Measurements from ENCODE around the gene NLGN1. TPM values are rescaled to one million over a fixed set of nuclear protein-coding genes. Genes with fewer than 3 reads are reported as not detected.

The NLGN1 gene
- total RNA-seq, 1 donor from 2014 or later = 34.8 TPM

DNA sequence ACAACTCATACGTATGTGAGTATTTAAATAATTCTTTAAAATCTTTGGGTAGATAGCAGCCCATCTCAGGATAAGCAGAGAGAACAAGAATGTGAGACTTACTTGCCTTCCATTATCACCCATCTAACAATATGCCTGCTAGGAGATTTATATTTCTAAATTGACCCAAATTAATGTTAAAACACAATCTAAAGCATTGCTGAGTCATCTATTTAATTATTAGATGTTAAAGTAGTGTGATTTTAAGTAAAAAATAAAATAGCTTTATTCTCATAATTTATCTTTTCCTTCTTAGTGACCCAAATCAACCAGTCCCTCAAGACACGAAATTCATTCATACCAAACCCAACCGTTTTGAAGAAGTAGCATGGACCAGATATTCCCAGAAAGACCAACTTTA lies 882.6 kb downstream of the NLGN1 start:
- no peaks in the 10 kb centered on the region for H3K36me3 ChIP-seq
- Mint-ChIP-seq H3K27me3 (ENCODE audit: insufficient read depth, low read depth) (no peaks in the 10 kb centered on the region), H3K4me1 (peaks cover 1% of the 10 kb centered on the region), H3K4me3 (no peak overlapping the region), H3K9me3 (no peaks in the 10 kb centered on the region), H3K36me3 (peaks cover 3% of the 10 kb centered on the region), H3K27ac (no peak overlapping the region)
- TF ChIP-seq EZH2phosphoT487 (IDR thresholded peaks at IDR 0.05) = no peak
- no peak for TF ChIP-seq EZH2 (IDR thresholded peaks at IDR 0.05)
- TF ChIP-seq, protein P1, sequence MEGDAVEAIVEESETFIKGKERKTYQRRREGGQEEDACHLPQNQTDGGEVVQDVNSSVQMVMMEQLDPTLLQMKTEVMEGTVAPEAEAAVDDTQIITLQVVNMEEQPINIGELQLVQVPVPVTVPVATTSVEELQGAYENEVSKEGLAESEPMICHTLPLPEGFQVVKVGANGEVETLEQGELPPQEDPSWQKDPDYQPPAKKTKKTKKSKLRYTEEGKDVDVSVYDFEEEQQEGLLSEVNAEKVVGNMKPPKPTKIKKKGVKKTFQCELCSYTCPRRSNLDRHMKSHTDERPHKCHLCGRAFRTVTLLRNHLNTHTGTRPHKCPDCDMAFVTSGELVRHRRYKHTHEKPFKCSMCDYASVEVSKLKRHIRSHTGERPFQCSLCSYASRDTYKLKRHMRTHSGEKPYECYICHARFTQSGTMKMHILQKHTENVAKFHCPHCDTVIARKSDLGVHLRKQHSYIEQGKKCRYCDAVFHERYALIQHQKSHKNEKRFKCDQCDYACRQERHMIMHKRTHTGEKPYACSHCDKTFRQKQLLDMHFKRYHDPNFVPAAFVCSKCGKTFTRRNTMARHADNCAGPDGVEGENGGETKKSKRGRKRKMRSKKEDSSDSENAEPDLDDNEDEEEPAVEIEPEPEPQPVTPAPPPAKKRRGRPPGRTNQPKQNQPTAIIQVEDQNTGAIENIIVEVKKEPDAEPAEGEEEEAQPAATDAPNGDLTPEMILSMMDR (IDR thresholded peaks at IDR 0.05) = no peak
- H3K4me1 ChIP-seq = no peaks in the 10 kb centered on the region
- H3K79me2 ChIP-seq (ENCODE audit: low read depth) = no peaks in the 10 kb centered on the region
- H3K9ac ChIP-seq = no peak overlapping the region
- H3K27me3 ChIP-seq = no peaks in the 10 kb centered on the region
- H4K20me1 ChIP-seq (ENCODE audit: low read depth) = no peaks in the 10 kb centered on the region
- no peaks in the 10 kb centered on the region for H3K9me3 ChIP-seq (ENCODE audit: low read depth)
- H3K27ac ChIP-seq = no peak overlapping the region
- H3F3A ChIP-seq (ENCODE audit: low read depth) = no peaks in the 10 kb centered on the region
- no peak overlapping the region for H3K4me3 ChIP-seq
- no peak overlapping the region for H3K4me2 ChIP-seq
- DNase-seq (ENCODE audit: low spot score) = no peak
- H2AFZ ChIP-seq (replicated peaks) = no peak overlapping the region

DNA sequence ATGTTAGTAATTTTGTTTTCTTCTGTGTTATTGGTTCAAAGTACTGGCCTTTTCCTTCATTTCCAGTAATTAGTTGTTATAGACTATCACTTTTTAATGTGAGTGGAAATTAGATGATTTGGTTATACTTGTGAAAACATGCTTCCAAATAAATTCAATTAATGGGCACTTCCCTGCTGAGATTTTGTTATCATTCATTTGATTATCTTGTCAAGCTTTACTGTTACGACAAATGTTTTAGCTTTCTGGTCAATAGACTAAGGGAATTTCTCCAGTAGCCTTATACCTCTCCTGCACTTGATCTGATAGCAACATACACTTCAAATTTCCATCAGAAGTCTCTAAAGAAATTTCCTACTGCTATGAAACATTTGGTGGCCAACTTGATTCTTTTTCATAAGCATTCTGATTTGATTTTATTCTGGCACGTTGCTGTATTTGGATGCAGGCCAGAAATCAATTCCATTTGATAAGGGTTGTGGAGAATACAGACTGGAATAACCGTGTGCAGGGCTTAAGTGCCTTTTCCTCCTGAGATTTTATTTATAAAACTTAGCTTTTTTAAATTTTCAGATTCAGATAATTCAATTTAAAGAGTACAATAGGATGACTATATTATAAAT lies 887.8 kb downstream of the NLGN1 start:
- Histone ChIP-seq H4K20me1 (ENCODE audit: low read depth) (no peaks in the 10 kb centered on the region), H3K4me3 (no peak overlapping the region), H3K4me2 (no peak overlapping the region), H3F3A (ENCODE audit: low read depth) (no peaks in the 10 kb centered on the region), H3K9ac (no peak overlapping the region), H3K27me3 (no peaks in the 10 kb centered on the region), H3K79me2 (ENCODE audit: low read depth) (no peaks in the 10 kb centered on the region), H3K4me1 (peaks cover 7% of the 10 kb centered on the region), H3K36me3 (no peaks in the 10 kb centered on the region), H2AFZ (replicated peaks) (no peak overlapping the region), H3K27ac (no peak overlapping the region), H3K9me3 (ENCODE audit: low read depth) (no peaks in the 10 kb centered on the region)
- no peak for DNase-seq (ENCODE audit: low spot score)
- H3K4me1 Mint-ChIP-seq = peaks cover 11% of the 10 kb centered on the region
- H3K9me3 Mint-ChIP-seq = no peaks in the 10 kb centered on the region
- no peak overlapping the region for H3K27ac Mint-ChIP-seq
- TF ChIP-seq, protein P1 (IDR thresholded peaks at IDR 0.05) = no peak
- TF ChIP-seq EZH2phosphoT487 (IDR thresholded peaks at IDR 0.05) (no peak), EZH2 (IDR thresholded peaks at IDR 0.05) (no peak)
- peaks cover 3% of the 10 kb centered on the region for H3K36me3 Mint-ChIP-seq
- H3K4me3 Mint-ChIP-seq = no peak overlapping the region
- H3K27me3 Mint-ChIP-seq (ENCODE audit: insufficient read depth, low read depth) = no peaks in the 10 kb centered on the region

DNA sequence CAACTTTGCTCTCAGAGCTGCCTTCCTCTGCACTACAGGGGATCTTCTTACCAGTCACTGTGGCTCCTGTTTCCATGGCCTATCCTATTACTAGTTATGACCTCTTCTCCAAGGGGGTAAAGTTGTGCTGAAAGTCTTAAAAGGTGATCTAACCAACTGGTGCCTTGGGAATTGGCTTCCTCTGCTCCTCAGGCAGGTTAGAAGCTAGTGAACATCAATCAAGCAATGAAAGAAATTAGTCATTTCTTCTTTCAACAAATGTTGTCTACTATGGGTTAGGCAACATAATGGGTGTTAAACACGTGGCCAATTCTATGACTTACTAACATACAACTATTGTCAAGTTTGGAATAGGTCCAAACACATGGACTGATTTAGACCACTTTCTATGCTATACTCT lies 890.2 kb downstream of the NLGN1 start:
- Histone ChIP-seq H3K27ac (no peak overlapping the region), H3K4me3 (no peak overlapping the region), H4K20me1 (ENCODE audit: low read depth) (no peaks in the 10 kb centered on the region), H3K4me1 (peaks cover 7% of the 10 kb centered on the region), H3K27me3 (no peaks in the 10 kb centered on the region), H3K4me2 (no peak overlapping the region), H3F3A (ENCODE audit: low read depth) (no peaks in the 10 kb centered on the region), H3K79me2 (ENCODE audit: low read depth) (no peaks in the 10 kb centered on the region), H3K36me3 (no peaks in the 10 kb centered on the region), H2AFZ (replicated peaks) (no peak overlapping the region), H3K9ac (no peak overlapping the region), H3K9me3 (ENCODE audit: low read depth) (no peaks in the 10 kb centered on the region)
- no peak overlapping the region for H3K4me3 Mint-ChIP-seq
- no peak for DNase-seq (ENCODE audit: low spot score)
- no peak for TF ChIP-seq EZH2 (IDR thresholded peaks at IDR 0.05)
- no peaks in the 10 kb centered on the region for H3K27me3 Mint-ChIP-seq (ENCODE audit: insufficient read depth, low read depth)
- peaks cover 11% of the 10 kb centered on the region for H3K4me1 Mint-ChIP-seq
- H3K27ac Mint-ChIP-seq = peak overlapping the region; percentile 11
- no peaks in the 10 kb centered on the region for H3K9me3 Mint-ChIP-seq
- H3K36me3 Mint-ChIP-seq = no peaks in the 10 kb centered on the region

DNA sequence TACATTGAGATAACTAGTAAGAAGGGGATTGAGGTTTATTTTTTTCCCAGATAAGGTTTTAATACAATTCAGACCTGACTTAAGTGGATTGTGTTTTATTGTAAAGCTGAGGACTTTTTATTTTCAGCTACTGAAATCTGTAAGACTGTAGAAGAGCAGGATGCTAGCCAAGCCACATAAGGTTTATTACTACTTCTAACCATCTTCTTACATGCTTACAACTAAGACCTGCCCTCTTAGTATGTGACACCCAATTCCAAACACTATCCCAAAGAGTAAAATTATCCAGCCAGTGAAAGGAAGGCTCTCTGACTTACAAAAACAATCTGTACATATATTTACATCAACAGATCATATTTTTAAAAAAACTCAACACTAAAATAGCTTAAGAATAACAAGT lies 897.1 kb downstream of the NLGN1 start:
- no peaks in the 10 kb centered on the region for H3K4me1 ChIP-seq
- no peaks in the 10 kb centered on the region for H3K9me3 ChIP-seq (ENCODE audit: low read depth)
- no peaks in the 10 kb centered on the region for H3K27me3 ChIP-seq
- H3K4me3 ChIP-seq = no peak overlapping the region
- H3K4me1 Mint-ChIP-seq = no peaks in the 10 kb centered on the region
- H3K79me2 ChIP-seq (ENCODE audit: low read depth) = no peaks in the 10 kb centered on the region
- H3K9me3 Mint-ChIP-seq = no peaks in the 10 kb centered on the region
- no peak overlapping the region for H3K4me3 Mint-ChIP-seq
- no peak overlapping the region for H3K4me2 ChIP-seq
- H3K36me3 ChIP-seq = no peaks in the 10 kb centered on the region
- TF ChIP-seq EZH2phosphoT487 (IDR thresholded peaks at IDR 0.05) (no peak), EZH2 (IDR thresholded peaks at IDR 0.05) (no peak)
- TF ChIP-seq, protein P1 (IDR thresholded peaks at IDR 0.05) = no peak
- H3K36me3 Mint-ChIP-seq = no peaks in the 10 kb centered on the region
- H4K20me1 ChIP-seq (ENCODE audit: low read depth) = no peaks in the 10 kb centered on the region
- no peaks in the 10 kb centered on the region for H3K27me3 Mint-ChIP-seq (ENCODE audit: insufficient read depth, low read depth)
- H3K27ac ChIP-seq = no peak overlapping the region
- H3F3A ChIP-seq (ENCODE audit: low read depth) = no peaks in the 10 kb centered on the region
- no peak overlapping the region for H3K27ac Mint-ChIP-seq
- no peak for DNase-seq (ENCODE audit: low spot score)
- H2AFZ ChIP-seq (replicated peaks) = no peak overlapping the region
- H3K9ac ChIP-seq = no peak overlapping the region
